ENCODE results near the gene TMPRSS11E. TPM values are rescaled to one million over a fixed set of nuclear protein-coding genes. Genes with fewer than 3 reads are reported as not detected.
A peak's percentile ranks its signal among the peaks of the same experiment; 100 is the strongest.
"Not testable (repeated sequence)": the region's sequence is repeated elsewhere in the genome, so short reads cannot be mapped to it uniquely, and the experiment has no call there.

TMPRSS11E gene
- total and polyA plus RNA-seq, 7 experiments from 2014 or later: not detected

GRCh38 chr4:68498413-68499007 lies 51.2 kb downstream of the TMPRSS11E start:
- ATAC-seq: peak; percentile 94
- Mint-ChIP-seq H3K9me3 (peaks cover 0 to under 1% (median 0%) of the 10 kb centered on the region in 11 donors), H3K36me3 (no peaks in the 10 kb centered on the region), H3K27me3 (peaks cover 0 to 4% (median 0%) of the 10 kb centered on the region in 5 donors), H3K4me1 (peaks cover 4 to 22% (median 11%) of the 10 kb centered on the region in 7 donors), H3K27ac (no peak overlapping the region), H3K4me3 (no peak overlapping the region)
- Histone ChIP-seq H3K9me3 (ENCODE audit: control insufficient read depth in 2 of 3, low read length in 3 of 3) (no peaks in the 10 kb centered on the region), H3K27me3 (ENCODE audit: control insufficient read depth in 2 of 2, insufficient read depth in 2 of 2, low read length in 2 of 2) (no peaks in the 10 kb centered on the region), H3K4me1 (ENCODE audit: control insufficient read depth in 2 of 2, insufficient read depth in 2 of 2, low read length in 2 of 2) (no peaks in the 10 kb centered on the region), H3K27ac (ENCODE audit: low read depth, low read length) (no peak overlapping the region), H3K4me3 (ENCODE audit: low read length) (no peak overlapping the region), H3K36me3 (ENCODE audit: control insufficient read depth in 2 of 3, insufficient read depth in 3 of 3, low read length in 3 of 3) (no peaks in the 10 kb centered on the region)
- ChIA-PET POLR2A (no interaction called here), CTCF (interaction anchor here (0.5 to 1.4 kb wide), 5 partner anchors 11 to 211 kb away, joined by 3 read pairs; no protein-coding TSS in a partner anchor)
- intact Hi-C loops (cut with micrococcal nuclease): loop anchor here (1.0 to 5.0 kb wide), 6 partner anchors 60 to 1189 kb away; no protein-coding TSS in a partner anchor
- peak in 8 of 9 donors; percentile 28 to 67 (median 46) for DNase-seq

GRCh38 chr4:68499021-68499420 lies 51.8 kb downstream of the TMPRSS11E start:
- Histone ChIP-seq H3K4me3 (ENCODE audit: low read length) (no peak overlapping the region), H3K27me3 (ENCODE audit: control insufficient read depth in 2 of 2, insufficient read depth in 2 of 2, low read length in 2 of 2) (no peaks in the 10 kb centered on the region), H3K27ac (ENCODE audit: low read depth, low read length) (no peak overlapping the region), H3K9me3 (ENCODE audit: control insufficient read depth in 2 of 3, low read length in 3 of 3) (no peaks in the 10 kb centered on the region), H3K4me1 (ENCODE audit: control insufficient read depth in 2 of 2, insufficient read depth in 2 of 2, low read length in 2 of 2) (no peaks in the 10 kb centered on the region), H3K36me3 (ENCODE audit: control insufficient read depth in 2 of 3, insufficient read depth in 3 of 3, low read length in 3 of 3) (no peaks in the 10 kb centered on the region)
- H3K4me3 Mint-ChIP-seq: no peak overlapping the region
- ChIA-PET CTCF (interaction anchor here (0.5 to 1.4 kb wide), 4 partner anchors 11 to 212 kb away, joined by 3 read pairs; no protein-coding TSS in a partner anchor), POLR2A (no interaction called here)
- DNase-seq: no peak
- H3K27ac Mint-ChIP-seq: no peak overlapping the region
- intact Hi-C loops (cut with micrococcal nuclease): loop anchor here (2.0 to 5.0 kb wide), 4 partner anchors 60 to 1188 kb away; no protein-coding TSS in a partner anchor
- H3K9me3 Mint-ChIP-seq: peaks cover 0 to 5% (median 1%) of the 10 kb centered on the region in 11 donors
- no peak for ATAC-seq
- H3K27me3 Mint-ChIP-seq: peaks cover 0 to 4% (median 0%) of the 10 kb centered on the region in 5 donors
- H3K36me3 Mint-ChIP-seq: peaks cover 0 to 1% (median 0%) of the 10 kb centered on the region in 5 donors
- peaks cover 4 to 19% (median 10%) of the 10 kb centered on the region in 7 donors for H3K4me1 Mint-ChIP-seq

DNA sequence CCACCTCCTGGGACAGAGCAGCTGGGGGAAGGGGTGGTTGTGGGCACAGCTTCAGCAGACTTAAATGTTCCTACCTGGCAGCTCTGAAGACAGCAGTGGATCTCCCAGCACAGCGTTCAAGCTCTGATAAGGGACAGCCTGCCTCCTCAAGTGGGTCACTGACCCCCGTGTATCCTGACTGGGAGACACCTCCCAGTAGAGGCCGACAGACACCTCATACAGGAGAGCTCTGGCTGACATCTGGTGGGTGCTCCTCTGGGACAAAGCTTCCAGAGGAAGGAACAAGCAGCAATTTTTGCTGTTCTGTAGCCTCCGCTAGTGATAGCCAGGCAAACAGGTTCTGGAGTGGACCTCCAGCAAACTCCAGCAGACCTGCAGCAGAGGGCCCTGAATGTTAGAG lies 56.2 kb downstream of the TMPRSS11E start:
- H3K27me3 ChIP-seq (ENCODE audit: control insufficient read depth in 2 of 2, insufficient read depth in 2 of 2, low read length in 2 of 2); DNase-seq; H3K36me3 Mint-ChIP-seq; H3K4me1 ChIP-seq (ENCODE audit: control insufficient read depth in 2 of 2, insufficient read depth in 2 of 2, low read length in 2 of 2); H3K36me3 ChIP-seq (ENCODE audit: control insufficient read depth in 2 of 3, insufficient read depth in 3 of 3, low read length in 3 of 3); POLR2A ChIA-PET; H3K27me3 Mint-ChIP-seq; H3K4me3 ChIP-seq (ENCODE audit: low read length); H3K27ac Mint-ChIP-seq; ATAC-seq; H3K9me3 ChIP-seq (ENCODE audit: control insufficient read depth in 2 of 3, low read length in 3 of 3); H3K4me3 Mint-ChIP-seq; intact Hi-C loops (cut with micrococcal nuclease); H3K27ac ChIP-seq (ENCODE audit: low read depth, low read length): not testable (repeated sequence)
- Mint-ChIP-seq H3K9me3 (peaks cover 0 to 11% (median 6%) of the 10 kb centered on the region in 11 donors), H3K4me1 (peaks cover 0 to 19% (median 4%) of the 10 kb centered on the region in 7 donors)
- CTCF ChIA-PET: interaction anchor here (0.6 kb wide), 2 partner anchors 233 to 1154 kb away, joined by 3 read pairs; no protein-coding TSS in a partner anchor

- peak overlapping the region in 1 of 9 donors; percentile 25 for H3K27ac Mint-ChIP-seq
- H3K36me3 Mint-ChIP-seq; H3K27me3 Mint-ChIP-seq; H3K36me3 ChIP-seq (ENCODE audit: control insufficient read depth in 2 of 3, insufficient read depth in 3 of 3, low read length in 3 of 3); H3K4me3 Mint-ChIP-seq; H3K27me3 ChIP-seq (ENCODE audit: control insufficient read depth in 2 of 2, insufficient read depth in 2 of 2, low read length in 2 of 2); ATAC-seq; CTCF ChIA-PET; H3K4me1 ChIP-seq (ENCODE audit: control insufficient read depth in 2 of 2, insufficient read depth in 2 of 2, low read length in 2 of 2); H3K4me3 ChIP-seq (ENCODE audit: low read length); H3K27ac ChIP-seq (ENCODE audit: low read depth, low read length); POLR2A ChIA-PET; H3K9me3 ChIP-seq (ENCODE audit: control insufficient read depth in 2 of 3, low read length in 3 of 3); intact Hi-C loops (cut with micrococcal nuclease): not testable (repeated sequence)
- H3K4me1 Mint-ChIP-seq: peaks cover 0 to 17% (median 4%) of the 10 kb centered on the region in 7 donors
- peaks cover 0 to 11% (median 6%) of the 10 kb centered on the region in 11 donors for H3K9me3 Mint-ChIP-seq
- DNase-seq: peak in 2 of 9 donors; percentile 3 to 20
Measured at GRCh38 chr4:68504836-68505235, 57.6 kb downstream of the TMPRSS11E start.

DNA sequence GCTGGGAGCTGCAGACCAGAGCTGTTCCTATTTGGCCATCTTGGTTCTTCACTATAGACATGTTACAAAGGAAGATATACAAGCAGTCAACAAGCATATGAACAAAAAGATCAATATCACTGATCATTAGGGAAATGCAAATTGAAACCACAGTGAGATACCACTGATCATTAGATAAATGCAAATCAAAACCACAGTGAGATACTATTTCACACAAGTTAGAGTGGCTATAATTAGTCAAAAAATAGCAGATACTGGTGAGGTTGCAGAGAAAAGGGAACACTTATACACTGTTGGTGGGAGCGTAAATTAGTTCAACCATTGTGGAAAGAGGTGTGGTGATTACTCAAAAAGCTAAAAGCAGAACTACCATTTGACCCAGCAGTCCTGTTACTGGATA lies 58.2 kb downstream of the TMPRSS11E start:
- H3K4me3 Mint-ChIP-seq; CTCF ChIA-PET; POLR2A ChIA-PET; H3K4me1 ChIP-seq (ENCODE audit: control insufficient read depth in 2 of 2, insufficient read depth in 2 of 2, low read length in 2 of 2); ATAC-seq; intact Hi-C loops (cut with micrococcal nuclease); H3K27ac Mint-ChIP-seq; H3K27me3 Mint-ChIP-seq; H3K9me3 ChIP-seq (ENCODE audit: control insufficient read depth in 2 of 3, low read length in 3 of 3); DNase-seq; H3K36me3 Mint-ChIP-seq; H3K27me3 ChIP-seq (ENCODE audit: control insufficient read depth in 2 of 2, insufficient read depth in 2 of 2, low read length in 2 of 2); H3K4me3 ChIP-seq (ENCODE audit: low read length); H3K36me3 ChIP-seq (ENCODE audit: control insufficient read depth in 2 of 3, insufficient read depth in 3 of 3, low read length in 3 of 3); H3K27ac ChIP-seq (ENCODE audit: low read depth, low read length): not testable (repeated sequence)
- Mint-ChIP-seq H3K4me1 (peaks cover 0 to 17% (median 4%) of the 10 kb centered on the region in 7 donors), H3K9me3 (peaks cover 0 to 11% (median 6%) of the 10 kb centered on the region in 11 donors)

GRCh38 chr4:68518889-68519288 lies 71.6 kb downstream of the TMPRSS11E start:
- Mint-ChIP-seq H3K4me1 (no peaks in the 10 kb centered on the region), H3K27me3 (peaks cover 0 to 6% (median 2%) of the 10 kb centered on the region in 5 donors), H3K9me3 (peaks cover 0 to 4% (median 0%) of the 10 kb centered on the region in 11 donors), H3K36me3 (no peaks in the 10 kb centered on the region), H3K27ac (no peak overlapping the region), H3K4me3 (no peak overlapping the region)
- intact Hi-C loops (cut with micrococcal nuclease): no loop called here
- H3K4me3 ChIP-seq (ENCODE audit: low read length): no peak overlapping the region
- H3K36me3 ChIP-seq (ENCODE audit: control insufficient read depth in 2 of 3, insufficient read depth in 3 of 3, low read length in 3 of 3): no peaks in the 10 kb centered on the region
- no peak overlapping the region for H3K27ac ChIP-seq (ENCODE audit: low read depth, low read length)
- DNase-seq: no peak
- H3K4me1 ChIP-seq (ENCODE audit: control insufficient read depth in 2 of 2, insufficient read depth in 2 of 2, low read length in 2 of 2): no peaks in the 10 kb centered on the region
- POLR2A ChIA-PET: no interaction called here
- no peaks in the 10 kb centered on the region for H3K27me3 ChIP-seq (ENCODE audit: control insufficient read depth in 2 of 2, insufficient read depth in 2 of 2, low read length in 2 of 2)
- CTCF ChIA-PET: no interaction called here
- H3K9me3 ChIP-seq (ENCODE audit: control insufficient read depth in 2 of 3, low read length in 3 of 3): no peaks in the 10 kb centered on the region
- ATAC-seq: no peak

- no peaks in the 10 kb centered on the region for H3K36me3 Mint-ChIP-seq
- Histone ChIP-seq H3K27ac (ENCODE audit: low read depth, low read length) (no peak overlapping the region), H3K4me1 (ENCODE audit: control insufficient read depth in 2 of 2, insufficient read depth in 2 of 2, low read length in 2 of 2) (no peaks in the 10 kb centered on the region), H3K27me3 (ENCODE audit: control insufficient read depth in 2 of 2, insufficient read depth in 2 of 2, low read length in 2 of 2) (no peaks in the 10 kb centered on the region), H3K9me3 (ENCODE audit: control insufficient read depth in 2 of 3, low read length in 3 of 3) (no peaks in the 10 kb centered on the region), H3K4me3 (ENCODE audit: low read length) (no peak overlapping the region), H3K36me3 (ENCODE audit: control insufficient read depth in 2 of 3, insufficient read depth in 3 of 3, low read length in 3 of 3) (no peaks in the 10 kb centered on the region)
- no peak for ATAC-seq
- CTCF ChIA-PET: no interaction called here
- POLR2A ChIA-PET: no interaction called here
- no peak for DNase-seq
- intact Hi-C loops (cut with micrococcal nuclease): no loop called here
- no peak overlapping the region for H3K27ac Mint-ChIP-seq
- H3K9me3 Mint-ChIP-seq: peaks cover 0 to 3% (median 0%) of the 10 kb centered on the region in 11 donors
- H3K27me3 Mint-ChIP-seq: peaks cover 0 to 6% (median 2%) of the 10 kb centered on the region in 5 donors
- H3K4me1 Mint-ChIP-seq: no peaks in the 10 kb centered on the region
- H3K4me3 Mint-ChIP-seq: no peak overlapping the region
Measured at GRCh38 chr4:68520985-68521384, 73.7 kb downstream of the TMPRSS11E start.

Data from naive thymus-derived CD4-positive, alpha-beta T cell (primary cell).